LNCaP clone FGC (cell line): ENCODE measurements around the gene HESX1.

Experiments
- DNase-seq: peaks from one replicate; pipeline ENCODE4 v3.0.0-alpha.2; 2011; ENCODE audit warnings: low read depth
- H3K4me3 ChIP-seq: 2 replicates; pipeline ENCODE4 v1.5.1; 2011; ENCODE audit warnings: mild to moderate bottlenecking, low read depth, low read length, control low read depth
- CTCF ChIP-seq: IDR thresholded peaks from 2 replicates; pipeline ENCODE4 v1.5.1; 2012; ENCODE audit warnings: mild to moderate bottlenecking; ENCODE audit not compliant: control insufficient read depth, insufficient read depth; ENCODE audit errors: extremely low read depth

HESX1 gene

GRCh38 chr3:57184526-57184925 lies 15.3 kb downstream of the HESX1 start:
- no peak for TF ChIP-seq CTCF
- DNase-seq, result no peak
- H3K4me3 ChIP-seq, result no peak overlapping the region

- DNase-seq, result no peak
- H3K4me3 ChIP-seq, result no peak overlapping the region
- peak; percentile 57 for TF ChIP-seq CTCF
Measured at GRCh38 chr3:57179580-57180410, 20.0 kb downstream of the HESX1 start.

- no peak overlapping the region for H3K4me3 ChIP-seq
- TF ChIP-seq CTCF, result no peak
- no peak for DNase-seq
Measured at GRCh38 chr3:57176045-57176444, 23.7 kb downstream of the HESX1 start.

GRCh38 chr3:57173687-57174086 lies 26.1 kb downstream of the HESX1 start:
- no peak for DNase-seq
- no peak overlapping the region for H3K4me3 ChIP-seq
- TF ChIP-seq CTCF, result no peak

- no peak for TF ChIP-seq CTCF
- H3K4me3 ChIP-seq, result no peak overlapping the region
- no peak for DNase-seq
Measured at GRCh38 chr3:57170946-57171345, 28.8 kb downstream of the HESX1 start.

- DNase-seq, result peak; percentile 42
- peak; percentile 85 for TF ChIP-seq CTCF
- peak overlapping the region; percentile 52 for H3K4me3 ChIP-seq
Measured at GRCh38 chr3:57169872-57170623, 29.7 kb downstream of the HESX1 start.
